ENCODE measurements around the gene ALAS1.

ALAS1 gene

DNA sequence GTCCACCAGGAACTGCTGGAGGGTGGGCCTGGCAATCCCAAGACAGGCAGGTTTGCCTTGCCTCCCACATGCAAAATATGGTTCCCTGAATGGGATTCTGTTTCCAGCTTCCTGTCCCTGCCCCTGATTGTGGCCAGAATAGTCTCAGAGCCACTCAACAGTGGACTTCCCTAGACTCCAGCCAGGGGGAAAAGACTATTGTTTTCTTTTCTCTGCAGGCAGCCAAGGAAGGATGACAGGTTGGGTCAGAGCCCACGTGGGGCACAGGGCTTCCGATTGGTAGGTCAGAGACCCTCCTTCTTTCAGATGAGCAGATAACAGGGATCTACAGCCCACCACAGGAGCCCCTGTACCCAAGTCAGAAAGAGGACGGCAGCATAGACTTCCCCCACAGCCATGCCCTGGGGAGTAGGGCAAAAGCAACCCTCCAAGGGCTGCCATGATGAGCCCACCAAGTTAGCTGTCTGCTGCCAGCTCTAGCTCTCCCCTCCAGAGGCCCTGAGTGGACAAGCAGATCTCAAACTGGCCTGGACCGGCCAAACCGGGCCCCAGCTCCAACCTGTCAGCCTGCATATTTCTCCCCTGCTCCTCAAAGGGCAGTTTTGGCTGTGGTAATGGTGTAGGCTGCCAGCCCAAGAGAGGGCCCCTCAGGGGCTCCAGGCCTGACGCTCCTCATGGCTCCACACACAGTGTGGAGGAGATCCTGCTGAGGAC is 21.1 kb downstream of the ALAS1 start:
- TF ChIP-seq, protein P1, sequence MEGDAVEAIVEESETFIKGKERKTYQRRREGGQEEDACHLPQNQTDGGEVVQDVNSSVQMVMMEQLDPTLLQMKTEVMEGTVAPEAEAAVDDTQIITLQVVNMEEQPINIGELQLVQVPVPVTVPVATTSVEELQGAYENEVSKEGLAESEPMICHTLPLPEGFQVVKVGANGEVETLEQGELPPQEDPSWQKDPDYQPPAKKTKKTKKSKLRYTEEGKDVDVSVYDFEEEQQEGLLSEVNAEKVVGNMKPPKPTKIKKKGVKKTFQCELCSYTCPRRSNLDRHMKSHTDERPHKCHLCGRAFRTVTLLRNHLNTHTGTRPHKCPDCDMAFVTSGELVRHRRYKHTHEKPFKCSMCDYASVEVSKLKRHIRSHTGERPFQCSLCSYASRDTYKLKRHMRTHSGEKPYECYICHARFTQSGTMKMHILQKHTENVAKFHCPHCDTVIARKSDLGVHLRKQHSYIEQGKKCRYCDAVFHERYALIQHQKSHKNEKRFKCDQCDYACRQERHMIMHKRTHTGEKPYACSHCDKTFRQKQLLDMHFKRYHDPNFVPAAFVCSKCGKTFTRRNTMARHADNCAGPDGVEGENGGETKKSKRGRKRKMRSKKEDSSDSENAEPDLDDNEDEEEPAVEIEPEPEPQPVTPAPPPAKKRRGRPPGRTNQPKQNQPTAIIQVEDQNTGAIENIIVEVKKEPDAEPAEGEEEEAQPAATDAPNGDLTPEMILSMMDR (IDR thresholded peaks at IDR 0.05; ENCODE audit: low read depth, low read length), result no peak
- no peak overlapping the region for H3K4me3 ChIP-seq (replicated peaks in 1 of 2; ENCODE audit: low read depth in 2 of 2, low read length in 2 of 2)

DNA sequence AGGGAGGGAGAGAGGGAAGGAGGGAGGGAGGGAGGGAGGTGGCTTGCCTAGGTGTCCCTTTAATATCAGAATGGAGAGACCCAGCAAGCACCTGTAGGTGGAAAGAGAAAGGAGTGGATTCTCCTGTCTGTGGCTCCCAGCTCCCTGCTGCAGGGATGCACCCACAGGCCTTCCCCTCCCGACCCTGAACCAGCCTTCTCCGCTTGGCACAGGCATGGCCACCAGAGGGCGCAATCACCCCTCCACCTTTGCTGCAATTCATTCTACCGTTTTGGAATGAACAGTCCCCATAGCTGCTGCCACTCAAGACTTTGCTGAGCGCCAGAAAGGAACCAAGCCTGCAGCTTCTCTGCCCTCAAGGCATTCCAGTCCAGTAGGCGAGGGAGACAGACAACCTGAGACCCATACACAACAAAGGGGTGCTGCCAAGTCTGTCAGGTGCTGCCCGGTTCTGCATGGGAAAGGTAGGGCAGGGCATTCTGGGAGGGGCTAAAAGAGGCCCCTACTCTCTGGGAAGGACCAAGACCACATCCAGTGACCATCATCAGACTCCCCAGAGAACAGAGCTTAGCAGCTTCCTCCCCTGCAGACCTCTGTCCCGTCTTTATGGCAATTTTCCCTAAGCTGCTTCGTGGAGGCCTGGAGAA is 22.5 kb downstream of the ALAS1 start:
- peak; percentile 79 to 82 for DNase-seq (ENCODE audit: low read depth in 2 of 2)
- TF ChIP-seq, protein P1 (IDR thresholded peaks at IDR 0.05; ENCODE audit: low read depth, low read length), result peak; percentile 97
- H3K4me3 ChIP-seq (replicated peaks in 1 of 2; ENCODE audit: low read depth in 2 of 2, low read length in 2 of 2), result no peak overlapping the region

More for the DNA sequence above, 21.1 kb downstream of the ALAS1 start:
- peak; percentile 33 to 38 for DNase-seq (ENCODE audit: low read depth in 2 of 2)

DNA sequence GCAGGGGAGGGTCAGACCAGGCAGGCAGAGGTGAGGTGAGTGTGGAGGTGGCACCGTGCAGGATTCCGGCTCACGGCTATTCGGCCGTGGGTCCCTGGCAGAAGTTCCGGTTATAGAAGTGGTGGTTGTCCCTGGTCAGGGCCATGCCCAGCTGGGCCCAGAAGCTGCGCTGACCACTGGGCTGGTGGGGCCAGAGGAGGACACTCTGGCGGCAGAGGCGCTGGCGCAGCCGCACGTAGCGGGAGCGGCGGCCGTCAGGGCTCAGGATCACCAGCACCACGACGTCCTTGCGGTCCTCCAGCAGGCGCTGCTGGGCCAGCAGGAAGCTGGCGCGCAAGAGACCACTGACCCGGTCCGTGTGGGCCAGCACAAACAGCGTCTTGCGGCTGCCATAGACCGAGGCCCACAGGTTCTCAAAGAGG is 23.2 kb downstream of the ALAS1 start:
- no peak for DNase-seq (ENCODE audit: low read depth in 2 of 2)
- no peak overlapping the region for H3K4me3 ChIP-seq (replicated peaks in 1 of 2; ENCODE audit: low read depth in 2 of 2, low read length in 2 of 2)
- TF ChIP-seq, protein P1 (IDR thresholded peaks at IDR 0.05; ENCODE audit: low read depth, low read length), result no peak

DNA sequence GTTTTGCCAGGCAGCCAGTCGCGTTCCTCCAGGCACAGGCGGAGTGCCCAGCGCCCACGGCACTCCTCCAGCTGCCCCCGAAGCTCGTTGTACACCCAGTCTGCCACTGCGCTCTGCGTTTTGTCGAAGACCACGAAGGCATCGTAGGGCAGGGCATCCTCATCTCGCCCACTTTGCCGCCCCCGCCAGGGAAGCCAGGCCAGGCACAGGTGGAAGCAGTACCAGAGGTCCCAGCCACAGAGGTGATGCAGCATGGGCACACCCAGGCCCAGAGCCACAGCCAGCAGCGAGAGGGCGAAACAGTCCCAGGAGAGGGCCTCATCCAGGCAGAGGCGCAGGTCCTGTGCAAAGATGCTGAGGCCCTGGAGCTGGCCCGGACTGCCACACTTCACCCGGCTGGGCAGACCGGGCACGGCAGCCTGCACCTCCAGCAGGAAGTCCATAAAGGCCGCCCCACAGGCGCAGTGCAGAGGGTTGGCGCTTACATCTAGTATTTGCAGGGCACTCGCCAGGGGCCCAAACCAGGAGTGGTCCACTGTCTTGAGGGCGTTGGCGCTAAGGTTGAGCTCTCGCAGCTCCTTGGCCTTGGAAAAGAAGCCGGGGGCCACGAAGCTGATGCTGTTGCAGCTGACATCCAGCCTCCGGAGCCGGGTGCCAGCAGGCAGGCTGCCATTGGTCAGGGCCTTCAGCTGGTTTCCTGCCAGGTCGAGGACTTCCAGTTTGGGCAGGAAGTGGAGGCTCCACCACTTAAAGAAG is 23.8 kb downstream of the ALAS1 start:
- TF ChIP-seq, protein P1 (IDR thresholded peaks at IDR 0.05; ENCODE audit: low read depth, low read length), result no peak
- DNase-seq (ENCODE audit: low read depth in 2 of 2), result peak in 1 of 2 donors; percentile 25
- no peak overlapping the region for H3K4me3 ChIP-seq (replicated peaks in 1 of 2; ENCODE audit: low read depth in 2 of 2, low read length in 2 of 2)

DNA sequence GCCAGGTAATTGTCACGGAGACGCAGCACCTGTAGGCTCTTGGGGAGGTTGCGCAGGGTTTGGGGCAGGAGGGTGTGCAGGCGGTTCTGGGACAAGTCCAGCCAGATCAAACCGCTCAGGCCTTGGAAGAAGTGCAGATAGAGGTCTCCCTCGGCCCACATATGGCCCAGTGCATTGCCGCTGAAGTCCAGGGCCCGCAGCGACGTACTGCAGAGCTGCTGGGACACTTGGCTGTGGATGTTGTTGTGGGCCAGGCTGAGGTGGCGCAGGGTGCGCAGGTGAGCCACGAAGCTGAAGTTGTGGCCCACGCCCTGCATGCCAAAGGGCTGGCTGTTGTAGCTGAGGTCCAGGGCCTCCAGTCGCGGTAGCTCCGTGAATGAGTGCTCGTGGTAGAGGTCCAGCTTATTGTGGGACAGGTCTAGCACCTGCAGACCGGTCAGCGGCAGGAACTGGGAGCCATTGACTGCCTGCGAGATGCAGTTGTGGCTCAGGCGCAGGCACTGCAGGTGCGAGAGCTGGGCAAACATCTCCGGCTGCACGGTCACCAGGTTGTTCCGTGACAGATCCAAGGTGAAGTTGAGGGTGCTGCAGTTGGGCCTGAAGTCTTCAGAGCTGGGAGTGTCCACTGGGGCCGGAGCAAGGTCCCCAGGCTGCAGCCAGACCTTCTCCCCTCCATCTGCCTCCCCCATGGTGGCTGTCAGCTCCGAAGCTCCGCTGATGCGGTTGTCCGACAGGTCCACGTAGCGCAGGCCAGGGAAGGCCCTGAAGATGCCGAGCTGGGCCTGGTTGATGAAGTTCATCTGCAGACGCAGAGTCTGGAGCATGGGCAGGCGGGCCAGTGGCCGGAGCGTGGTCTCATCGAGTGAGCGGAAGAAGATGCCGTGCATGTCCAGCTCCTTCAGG is 24.6 kb downstream of the ALAS1 start:
- TF ChIP-seq, protein P1 (IDR thresholded peaks at IDR 0.05; ENCODE audit: low read depth, low read length), result no peak
- DNase-seq (ENCODE audit: low read depth in 2 of 2), result no peak
- no peak overlapping the region for H3K4me3 ChIP-seq (replicated peaks in 1 of 2; ENCODE audit: low read depth in 2 of 2, low read length in 2 of 2)

Measured in cardiac fibroblast (primary cell).